GM12872 (cell line): ENCODE results near the gene ZNF865.

Experiments used
- TF ChIP-seq, protein P1 (sequence below): IDR thresholded peaks from 3 replicates; pipeline ENCODE4 v1.5.1; 2011; ENCODE audit warnings: low read depth, mild to moderate bottlenecking, low read length, moderate library complexity; ENCODE audit not compliant: insufficient read depth

The ZNF865 gene

DNA sequence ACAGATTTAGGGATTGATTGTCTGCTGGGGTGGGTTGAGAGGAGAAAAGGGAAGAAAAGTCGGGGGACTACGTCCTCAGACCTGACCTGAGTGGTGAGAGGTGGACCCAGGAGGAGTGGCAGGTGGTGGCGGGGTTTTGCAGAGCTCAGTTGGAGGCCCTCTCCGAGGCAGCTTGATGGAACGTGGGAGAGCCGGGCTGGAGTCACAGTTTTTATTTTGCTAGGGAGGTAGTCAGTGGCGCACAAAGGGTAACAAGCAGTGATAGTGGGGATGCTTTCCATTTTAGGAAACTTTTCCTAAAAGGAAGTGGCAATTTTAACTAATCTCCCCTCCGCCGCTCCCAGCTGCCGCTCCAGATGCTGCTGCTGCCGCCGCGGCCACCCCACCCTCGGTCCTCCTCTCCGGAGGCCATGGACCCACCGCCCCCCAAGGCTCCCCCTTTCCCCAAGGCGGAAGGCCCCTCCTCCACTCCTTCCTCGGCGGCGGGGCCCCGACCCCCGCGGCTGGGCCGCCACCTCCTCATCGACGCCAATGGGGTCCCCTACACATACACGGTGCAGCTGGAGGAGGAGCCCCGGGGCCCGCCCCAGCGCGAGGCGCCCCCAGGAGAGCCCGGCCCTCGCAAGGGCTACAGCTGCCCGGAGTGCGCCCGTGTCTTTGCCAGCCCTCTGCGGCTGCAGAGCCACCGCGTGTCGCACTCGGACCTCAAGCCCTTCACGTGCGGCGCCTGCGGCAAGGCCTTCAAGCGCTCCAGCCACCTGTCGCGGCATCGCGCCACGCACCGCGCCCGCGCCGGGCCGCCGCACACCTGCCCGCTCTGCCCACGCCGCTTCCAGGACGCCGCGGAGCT lies 36.9 kb downstream of the ZNF865 start:
- TF ChIP-seq, protein P1, sequence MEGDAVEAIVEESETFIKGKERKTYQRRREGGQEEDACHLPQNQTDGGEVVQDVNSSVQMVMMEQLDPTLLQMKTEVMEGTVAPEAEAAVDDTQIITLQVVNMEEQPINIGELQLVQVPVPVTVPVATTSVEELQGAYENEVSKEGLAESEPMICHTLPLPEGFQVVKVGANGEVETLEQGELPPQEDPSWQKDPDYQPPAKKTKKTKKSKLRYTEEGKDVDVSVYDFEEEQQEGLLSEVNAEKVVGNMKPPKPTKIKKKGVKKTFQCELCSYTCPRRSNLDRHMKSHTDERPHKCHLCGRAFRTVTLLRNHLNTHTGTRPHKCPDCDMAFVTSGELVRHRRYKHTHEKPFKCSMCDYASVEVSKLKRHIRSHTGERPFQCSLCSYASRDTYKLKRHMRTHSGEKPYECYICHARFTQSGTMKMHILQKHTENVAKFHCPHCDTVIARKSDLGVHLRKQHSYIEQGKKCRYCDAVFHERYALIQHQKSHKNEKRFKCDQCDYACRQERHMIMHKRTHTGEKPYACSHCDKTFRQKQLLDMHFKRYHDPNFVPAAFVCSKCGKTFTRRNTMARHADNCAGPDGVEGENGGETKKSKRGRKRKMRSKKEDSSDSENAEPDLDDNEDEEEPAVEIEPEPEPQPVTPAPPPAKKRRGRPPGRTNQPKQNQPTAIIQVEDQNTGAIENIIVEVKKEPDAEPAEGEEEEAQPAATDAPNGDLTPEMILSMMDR = no peak

DNA sequence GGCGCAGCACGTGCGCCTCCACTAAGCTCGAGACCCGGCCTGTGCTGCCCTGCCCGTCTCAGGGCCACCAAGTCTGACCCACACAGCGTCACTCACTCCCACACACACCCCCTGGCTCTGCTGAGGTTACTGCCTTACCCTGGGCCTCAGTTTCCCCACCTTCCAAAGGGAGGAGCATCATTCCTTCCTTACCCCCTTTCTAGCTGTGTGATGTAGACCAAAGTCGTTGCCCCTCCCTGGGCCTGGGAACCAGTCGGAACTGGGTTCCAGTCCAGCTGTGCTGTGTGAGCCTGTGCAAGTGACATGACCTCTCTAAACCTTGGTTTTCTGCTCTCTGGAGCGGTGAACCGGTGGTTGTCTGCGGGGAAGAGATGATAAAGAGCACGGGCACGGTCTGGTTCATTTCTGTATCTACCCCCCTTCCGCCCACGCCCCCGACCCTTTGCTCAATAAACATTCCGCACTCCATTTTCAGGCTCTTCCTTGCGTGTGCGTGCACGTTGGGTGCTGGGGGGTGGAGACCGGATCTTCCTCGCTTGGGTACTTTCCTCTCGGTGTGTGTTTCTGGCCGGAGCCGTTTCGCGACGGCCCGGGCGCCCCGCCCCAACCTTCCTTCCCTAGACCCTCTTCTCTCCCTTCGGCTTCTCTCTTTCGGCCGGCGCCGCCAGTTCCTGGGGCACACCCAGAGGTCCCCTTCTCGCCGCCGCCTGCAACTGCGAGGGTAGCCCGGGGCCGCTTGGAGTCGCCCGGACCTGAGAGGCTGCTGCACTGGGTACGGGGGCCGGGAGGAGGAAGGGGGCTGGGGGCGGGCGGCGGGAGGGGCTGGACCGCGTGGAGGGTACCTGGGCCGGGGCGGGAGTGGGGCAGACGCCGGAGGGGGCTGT lies 37.8 kb downstream of the ZNF865 start, which contains the start of gene ZNF581:
Gene ZNF581, plus strand, starts transcription at position 647 of the 884 bp plus-strand sequence. CDS start 923 bp downstream, outside the sequence.
- TF ChIP-seq, protein P1 = no peak

DNA sequence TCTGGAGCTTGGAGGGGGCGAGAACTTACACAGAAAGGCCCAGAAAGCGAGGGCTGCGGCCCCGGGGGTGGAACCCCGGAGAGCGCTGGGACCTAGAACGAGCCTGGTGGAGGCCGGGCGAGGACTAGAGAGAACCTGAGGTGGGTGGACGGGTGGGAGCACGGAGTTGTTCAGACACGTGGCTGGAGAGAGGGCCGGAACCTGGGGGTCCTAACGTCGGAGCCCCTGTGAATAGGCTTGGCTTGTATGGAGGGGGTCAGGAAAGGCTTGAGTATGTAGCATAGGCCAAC lies 38.4 kb downstream of the ZNF865 start:
- TF ChIP-seq, protein P1 = no peak

DNA sequence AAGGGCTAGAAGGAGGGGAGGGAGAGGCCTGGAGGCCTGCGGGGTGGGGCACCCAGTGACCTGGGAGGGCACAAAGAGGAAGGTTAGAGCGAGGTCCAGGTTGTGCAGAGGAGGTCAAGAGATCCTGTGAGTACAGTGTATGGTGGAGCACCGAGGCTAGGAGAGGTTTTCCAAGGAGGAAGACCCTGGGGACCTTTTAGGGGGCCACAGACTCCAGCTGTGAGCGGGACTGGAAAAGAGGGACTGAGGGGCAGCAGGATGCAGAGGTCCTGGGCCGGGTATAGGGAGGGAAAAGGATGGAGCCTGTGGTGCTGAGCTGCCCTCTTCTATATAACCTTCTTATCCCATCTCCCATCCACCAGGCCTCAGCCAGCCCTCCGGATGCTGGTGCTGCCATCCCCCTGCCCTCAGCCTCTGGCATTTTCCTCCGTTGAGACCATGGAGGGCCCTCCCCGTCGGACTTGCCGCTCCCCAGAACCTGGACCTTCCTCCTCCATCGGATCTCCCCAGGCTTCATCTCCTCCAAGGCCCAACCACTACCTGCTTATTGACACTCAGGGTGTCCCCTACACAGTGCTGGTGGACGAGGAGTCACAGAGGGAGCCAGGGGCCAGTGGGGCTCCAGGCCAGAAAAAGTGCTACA lies 38.9 kb downstream of the ZNF865 start:
- TF ChIP-seq, protein P1 = no peak

DNA sequence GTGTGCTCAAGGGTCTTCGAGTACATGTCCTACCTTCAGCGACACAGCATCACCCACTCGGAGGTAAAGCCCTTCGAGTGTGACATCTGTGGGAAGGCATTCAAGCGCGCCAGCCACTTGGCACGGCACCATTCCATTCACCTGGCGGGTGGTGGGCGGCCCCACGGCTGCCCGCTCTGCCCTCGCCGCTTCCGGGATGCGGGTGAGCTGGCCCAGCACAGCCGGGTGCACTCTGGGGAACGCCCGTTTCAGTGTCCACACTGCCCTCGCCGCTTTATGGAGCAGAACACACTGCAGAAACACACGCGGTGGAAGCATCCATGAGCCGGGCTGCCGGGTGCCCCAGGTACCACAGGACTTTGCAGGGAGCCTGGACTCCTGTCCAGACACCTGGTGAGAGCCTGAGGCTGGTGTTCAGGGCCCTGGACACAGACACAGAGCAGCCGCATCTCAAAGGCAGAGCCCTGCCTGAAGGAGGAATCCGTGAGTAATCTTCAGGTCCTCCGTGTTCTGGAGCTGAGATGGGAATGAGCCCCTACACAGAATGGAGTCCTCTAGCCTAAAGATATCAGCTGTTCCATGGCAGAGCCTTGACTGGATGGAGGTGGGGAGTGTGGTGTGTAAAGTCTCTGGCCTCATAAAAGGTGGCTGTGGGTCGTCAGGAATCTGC lies 39.5 kb downstream of the ZNF865 start:
- TF ChIP-seq, protein P1 = no peak

DNA sequence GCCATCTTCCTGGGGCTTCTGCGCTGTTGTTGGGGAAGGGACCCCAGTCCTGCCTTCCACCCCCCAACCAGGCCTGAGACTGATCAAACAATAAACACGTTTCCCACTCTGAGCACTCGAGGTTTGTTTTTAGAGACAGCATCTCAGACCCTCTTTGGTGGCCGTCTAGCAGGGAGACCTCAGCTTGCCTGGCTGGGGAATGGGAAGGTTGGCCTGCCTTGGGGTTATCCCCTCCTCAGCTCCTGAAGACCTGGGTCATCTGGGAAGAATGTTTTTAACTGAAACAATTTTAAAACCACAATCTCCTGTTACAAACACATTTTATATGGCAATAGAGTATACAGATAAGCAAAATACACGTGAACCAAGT lies 40.0 kb downstream of the ZNF865 start:
- TF ChIP-seq, protein P1 = no peak
